Measurements from ENCODE around the gene KCTD13. TPM values are rescaled to one million over a fixed set of nuclear protein-coding genes. Genes with fewer than 3 reads are reported as not detected.

KCTD13 gene
- polyA plus RNA-seq, 2 of the 4 experiments (the other 2 are of a cell fraction) = 12.7 to 14.6 TPM

GRCh38 chr16:29873319-29873718 is 52.7 kb downstream of the KCTD13 start:
- no peak overlapping the region for H3K27ac ChIP-seq
- H3K4me1 ChIP-seq = peaks cover 7% of the 10 kb centered on the region; the same call in 1 of the 3 replicates
- TF ChIP-seq ZNF302 (CRISPR knock-in tag; IDR thresholded peaks at IDR 0.05) (no peak), HES2 (IDR thresholded peaks at IDR 0.05) (no peak), FOSB (CRISPR knock-in tag; IDR thresholded peaks at IDR 0.05) (no peak), POLR2AphosphoS2 (conservative IDR thresholded peaks at IDR 0.05; ENCODE audit: low read length) (no peak), KDM1A (IDR thresholded peaks at IDR 0.05; ENCODE audit: low read depth) (no peak), ZFP36 (IDR thresholded peaks at IDR 0.05; ENCODE audit: borderline replicate concordance, partially characterized antibody) (no peak), ATOH8 (CRISPR knock-in tag; IDR thresholded peaks at IDR 0.05; ENCODE audit: low read depth) (no peak), USF2 (IDR thresholded peaks at IDR 0.05) (no peak), JUNB (IDR thresholded peaks at IDR 0.05) (no peak), HMGXB4 (CRISPR knock-in tag; IDR thresholded peaks at IDR 0.05; ENCODE audit: borderline replicate concordance) (no peak), CHD2 (IDR thresholded peaks at IDR 0.05; ENCODE audit: low read length, partially characterized antibody) (no peak), POLR2A (IDR thresholded peaks at IDR 0.05; ENCODE audit: low read length) (no peak), JUN (IDR thresholded peaks at IDR 0.05) (no peak), RCOR1 (IDR thresholded peaks at IDR 0.05; ENCODE audit: low read depth, low read length) (no peak), RNF2 (IDR thresholded peaks at IDR 0.05; ENCODE audit: borderline replicate concordance, low read depth) (no peak)
- FAIRE-seq (no peak), ATAC-seq (no peak), DNase-seq (ENCODE audit: low read depth in 1 of 2, low spot score in 1 of 2) (no peak)
- H3K4me2 ChIP-seq = no peak overlapping the region
- 95% methylated on average over 11 of the region's 26 CpGs for WGBS (ENCODE audit: missing lambda C conversion rate)
- POLR2A ChIA-PET = no interaction called here
- CTCF ChIA-PET = interaction anchor here (0.9 to 1.3 kb wide), 6 partner anchors 12 to 159 kb away, joined by 3 to 5 read pairs (median 3); no protein-coding TSS in a partner anchor
- no peak overlapping the region for H3K4me3 ChIP-seq
- no peaks in the 10 kb centered on the region for H3K9me3 ChIP-seq

GRCh38 chr16:29871822-29872546 is 54.0 kb downstream of the KCTD13 start:
- DNase-seq (ENCODE audit: low read depth in 1 of 2, low spot score in 1 of 2) (no peak), FAIRE-seq (no peak), ATAC-seq (no peak)
- H3K4me2 ChIP-seq = no peak overlapping the region
- H3K4me1 ChIP-seq = peaks cover 7% of the 10 kb centered on the region; the same call in 1 of the 3 replicates
- ChIA-PET POLR2A (interaction anchor here (0.6 kb wide), 1 partner anchor 32 kb away, joined by 3 read pairs; no protein-coding TSS in a partner anchor), CTCF (interaction anchor here (0.7 to 1.5 kb wide), 7 partner anchors 12 to 172 kb away, joined by 3 to 7 read pairs (median 3); partner anchors contain the start of gene PAGR1)
- TF ChIP-seq RCOR1 (IDR thresholded peaks at IDR 0.05; ENCODE audit: low read depth, low read length) (no peak), USF2 (IDR thresholded peaks at IDR 0.05) (no peak), ZFP36 (IDR thresholded peaks at IDR 0.05; ENCODE audit: borderline replicate concordance, partially characterized antibody) (peak; percentile 82), MAZ (IDR thresholded peaks at IDR 0.05; ENCODE audit: borderline replicate concordance, low read depth, low read length) (no peak), MYC (IDR thresholded peaks at IDR 0.05; ENCODE audit: borderline replicate concordance, low read length) (no peak), PHF8 (IDR thresholded peaks at IDR 0.05; ENCODE audit: borderline replicate concordance, low read depth) (no peak), FOSL2 (IDR thresholded peaks at IDR 0.05) (no peak), FOSL2 (CRISPR knock-in tag; IDR thresholded peaks at IDR 0.05) (no peak)
- H3K27ac ChIP-seq = no peak overlapping the region
- no peak overlapping the region for H3K4me3 ChIP-seq
- no peaks in the 10 kb centered on the region for H3K9me3 ChIP-seq
- WGBS (ENCODE audit: missing lambda C conversion rate) = 86% methylated on average over 10 of the region's 16 CpGs

Data from A549 (cell line).